ENCODE results near the gene NCAN. TPM values are rescaled to one million over a fixed set of nuclear protein-coding genes. Genes with fewer than 3 reads are reported as not detected.

Gene NCAN
- total RNA-seq, 1 donor from 2014 or later: 0.02 TPM

DNA sequence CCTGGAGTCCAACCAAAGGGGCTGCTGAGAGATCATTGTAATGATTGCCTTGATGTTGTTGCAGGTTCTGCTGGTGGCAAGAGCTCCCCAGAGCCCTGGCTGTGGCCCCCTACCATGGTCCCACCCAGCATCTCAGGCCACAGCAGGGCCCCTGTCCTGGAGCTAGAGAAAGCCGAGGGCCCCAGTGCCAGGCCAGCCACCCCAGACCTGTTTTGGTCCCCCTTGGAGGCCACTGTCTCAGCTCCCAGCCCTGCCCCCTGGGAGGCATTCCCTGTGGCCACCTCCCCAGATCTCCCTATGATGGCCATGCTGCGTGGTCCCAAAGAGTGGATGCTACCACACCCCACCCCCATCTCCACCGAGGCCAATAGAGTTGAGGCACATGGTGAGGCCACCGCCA lies 15.5 kb downstream of the NCAN start:
- Mint-ChIP-seq H3K36me3 (no peaks in the 10 kb centered on the region), H3K9me3 (no peaks in the 10 kb centered on the region), H3K4me3 (no peak overlapping the region), H3K4me1 (no peaks in the 10 kb centered on the region), H3K27ac (no peak overlapping the region), H3K27me3 (ENCODE audit: low read depth) (peaks cover 70% of the 10 kb centered on the region)
- no peak for DNase-seq (ENCODE audit: low spot score in 2 of 2, unreplicated experiment in 2 of 2)
- TF ChIP-seq, protein P1, sequence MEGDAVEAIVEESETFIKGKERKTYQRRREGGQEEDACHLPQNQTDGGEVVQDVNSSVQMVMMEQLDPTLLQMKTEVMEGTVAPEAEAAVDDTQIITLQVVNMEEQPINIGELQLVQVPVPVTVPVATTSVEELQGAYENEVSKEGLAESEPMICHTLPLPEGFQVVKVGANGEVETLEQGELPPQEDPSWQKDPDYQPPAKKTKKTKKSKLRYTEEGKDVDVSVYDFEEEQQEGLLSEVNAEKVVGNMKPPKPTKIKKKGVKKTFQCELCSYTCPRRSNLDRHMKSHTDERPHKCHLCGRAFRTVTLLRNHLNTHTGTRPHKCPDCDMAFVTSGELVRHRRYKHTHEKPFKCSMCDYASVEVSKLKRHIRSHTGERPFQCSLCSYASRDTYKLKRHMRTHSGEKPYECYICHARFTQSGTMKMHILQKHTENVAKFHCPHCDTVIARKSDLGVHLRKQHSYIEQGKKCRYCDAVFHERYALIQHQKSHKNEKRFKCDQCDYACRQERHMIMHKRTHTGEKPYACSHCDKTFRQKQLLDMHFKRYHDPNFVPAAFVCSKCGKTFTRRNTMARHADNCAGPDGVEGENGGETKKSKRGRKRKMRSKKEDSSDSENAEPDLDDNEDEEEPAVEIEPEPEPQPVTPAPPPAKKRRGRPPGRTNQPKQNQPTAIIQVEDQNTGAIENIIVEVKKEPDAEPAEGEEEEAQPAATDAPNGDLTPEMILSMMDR (IDR thresholded peaks at IDR 0.05; ENCODE audit: unreplicated experiment): no peak

DNA sequence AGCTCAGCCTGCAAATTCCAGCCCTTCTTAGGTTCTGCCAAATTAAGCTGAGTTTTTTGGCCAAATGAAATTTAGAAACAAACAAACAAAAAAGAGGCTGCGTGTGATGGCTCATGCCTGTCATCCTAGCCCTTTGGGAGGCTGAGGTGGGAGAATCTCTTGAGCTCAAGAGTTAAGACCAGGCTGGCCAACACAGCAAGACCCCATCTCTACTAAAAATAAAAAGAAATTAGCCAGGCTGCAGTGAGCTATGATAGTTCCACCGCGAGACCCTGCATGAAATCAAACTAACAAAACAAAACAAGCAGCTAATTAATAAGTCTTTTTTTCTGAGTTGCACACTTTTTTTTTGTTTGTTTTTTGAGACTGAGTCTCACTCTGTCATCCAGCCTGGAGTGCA lies 17.9 kb downstream of the NCAN start:
- peaks cover 6% of the 10 kb centered on the region for H3K9me3 Mint-ChIP-seq
- peaks cover 54% of the 10 kb centered on the region for H3K27me3 Mint-ChIP-seq (ENCODE audit: low read depth)
- no peak overlapping the region for H3K4me3 Mint-ChIP-seq
- no peak overlapping the region for H3K27ac Mint-ChIP-seq
- no peak for DNase-seq (ENCODE audit: low spot score in 2 of 2, unreplicated experiment in 2 of 2)
- TF ChIP-seq, protein P1 (IDR thresholded peaks at IDR 0.05; ENCODE audit: unreplicated experiment): no peak
- no peaks in the 10 kb centered on the region for H3K4me1 Mint-ChIP-seq
- H3K36me3 Mint-ChIP-seq: no peaks in the 10 kb centered on the region

DNA sequence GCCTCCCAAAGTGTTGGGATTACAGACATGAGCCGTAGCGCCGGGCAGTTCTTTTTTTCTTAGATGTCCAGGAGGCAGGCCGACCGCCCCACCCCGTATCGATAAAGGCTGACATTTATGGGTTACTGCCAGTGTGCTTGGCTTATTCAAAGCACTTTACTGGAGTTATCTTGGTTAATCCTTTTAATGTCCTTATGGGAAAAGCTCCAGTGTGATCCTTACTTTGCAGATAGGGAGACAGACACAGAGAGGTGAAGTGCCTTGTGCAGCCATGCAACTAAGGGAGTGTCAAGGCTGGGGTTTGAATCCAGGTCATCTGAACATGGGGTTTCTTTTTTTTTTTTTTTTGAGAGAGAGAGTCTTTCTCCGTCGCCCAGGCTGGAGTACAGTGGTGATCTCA lies 19.2 kb downstream of the NCAN start:
- Mint-ChIP-seq H3K4me3 (no peak overlapping the region), H3K4me1 (no peaks in the 10 kb centered on the region), H3K36me3 (no peaks in the 10 kb centered on the region), H3K27ac (no peak overlapping the region), H3K9me3 (peaks cover 9% of the 10 kb centered on the region), H3K27me3 (ENCODE audit: low read depth) (peaks cover 43% of the 10 kb centered on the region)
- TF ChIP-seq, protein P1 (IDR thresholded peaks at IDR 0.05; ENCODE audit: unreplicated experiment): no peak
- DNase-seq (ENCODE audit: low spot score in 2 of 2, unreplicated experiment in 2 of 2): no peak

DNA sequence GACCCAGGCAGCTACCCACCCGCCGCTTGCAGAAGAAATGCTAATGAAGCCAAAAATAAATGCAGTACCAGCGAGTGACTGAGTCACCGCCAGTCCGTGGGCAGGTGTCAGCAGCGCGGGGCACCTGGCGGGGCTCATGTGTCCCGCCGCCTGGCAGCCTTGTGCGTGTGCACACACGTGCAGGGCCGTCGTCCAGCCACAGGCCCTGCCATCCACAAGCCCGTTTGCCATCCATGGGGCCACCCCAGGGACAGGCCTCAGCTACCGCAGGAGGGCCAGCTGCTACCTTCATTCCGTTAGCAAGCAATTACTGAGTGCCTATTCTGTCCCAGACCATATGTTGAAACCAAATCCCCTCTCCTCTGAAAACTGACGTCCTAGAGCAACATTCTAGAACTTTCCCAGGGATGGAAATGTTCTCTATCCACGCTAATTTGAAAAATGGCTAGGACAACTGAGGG lies 20.5 kb downstream of the NCAN start:
- no peaks in the 10 kb centered on the region for H3K4me1 Mint-ChIP-seq
- DNase-seq (ENCODE audit: low spot score in 2 of 2, unreplicated experiment in 2 of 2): no peak
- peaks cover 31% of the 10 kb centered on the region for H3K27me3 Mint-ChIP-seq (ENCODE audit: low read depth)
- peaks cover 13% of the 10 kb centered on the region for H3K9me3 Mint-ChIP-seq
- H3K36me3 Mint-ChIP-seq: no peaks in the 10 kb centered on the region
- H3K4me3 Mint-ChIP-seq: no peak overlapping the region
- H3K27ac Mint-ChIP-seq: no peak overlapping the region
- TF ChIP-seq, protein P1 (IDR thresholded peaks at IDR 0.05; ENCODE audit: unreplicated experiment): no peak

DNA sequence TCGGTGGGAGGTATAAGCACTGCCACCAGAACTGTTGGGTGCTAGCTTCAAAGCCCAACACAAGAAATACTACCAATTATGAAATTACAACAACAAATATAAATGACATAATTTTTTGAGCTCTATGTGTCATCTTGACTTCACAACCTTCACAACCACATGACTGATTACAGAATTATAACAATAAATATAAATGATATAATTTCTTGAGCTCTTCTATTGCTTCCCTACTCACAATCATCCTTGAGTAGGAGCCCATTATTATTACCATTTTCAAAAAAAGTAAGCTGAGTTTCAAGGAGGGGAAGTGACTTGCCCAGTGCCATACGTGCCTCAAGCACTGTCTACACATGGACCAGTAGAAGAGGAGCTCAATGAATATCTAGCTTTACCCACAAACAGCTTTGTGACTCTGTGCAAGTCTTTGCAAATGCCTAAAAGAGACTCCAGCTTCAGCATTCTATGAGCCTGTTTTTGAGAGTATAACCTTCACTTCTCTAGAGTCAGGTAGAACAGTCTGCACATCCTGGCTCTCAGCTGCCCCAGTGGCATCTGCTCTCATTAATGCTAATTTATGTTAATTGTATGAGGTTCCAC lies 22.6 kb downstream of the NCAN start:
- DNase-seq (ENCODE audit: low spot score in 2 of 2, unreplicated experiment in 2 of 2): no peak

More for the DNA sequence above, 22.6 kb downstream of the NCAN start:
- Mint-ChIP-seq H3K9me3 (peaks cover 13% of the 10 kb centered on the region), H3K36me3 (no peaks in the 10 kb centered on the region), H3K4me3 (no peak overlapping the region), H3K27me3 (ENCODE audit: low read depth) (peaks cover 20% of the 10 kb centered on the region), H3K4me1 (no peaks in the 10 kb centered on the region), H3K27ac (no peak overlapping the region)
- TF ChIP-seq, protein P1 (IDR thresholded peaks at IDR 0.05; ENCODE audit: unreplicated experiment): no peak

Data from mesothelial cell of epicardium (in vitro differentiated cells).